Smooth muscle cell (in vitro differentiated cells): ENCODE data around the gene PDZRN4. TPM values are rescaled to one million over a fixed set of nuclear protein-coding genes. Genes with fewer than 3 reads are reported as not detected.

ENCODE experiments used
- DNase-seq: peaks from one replicate; lab custom pipeline; 2025; ENCODE audit not compliant: unreplicated experiment; lab: John Stamatoyannopoulos, UW
- H2AFZ ChIP-seq: fragments of 200-600 bp; sonication (generic); 2 replicates; pipeline ENCODE4 v1.6.0; 2016; ENCODE audit warnings: antibody characterized with exemption, low read depth, mild to moderate bottlenecking
- H3F3A ChIP-seq: fragments of 200-600 bp; sonication (generic); 2 replicates; pipeline ENCODE4 v1.6.0; 2017; ENCODE audit warnings: antibody characterized with exemption, low read depth
- H3K27ac ChIP-seq: fragments of 200-600 bp; sonication (generic); 2 replicates; pipeline ENCODE4 v1.5.1; 2016; ENCODE audit warnings: low read depth, mild to moderate bottlenecking
- H3K27me3 ChIP-seq: fragments of 200-600 bp; sonication (generic); 2 replicates; pipeline ENCODE4 v1.6.1; 2016; ENCODE audit warnings: low read depth, mild to moderate bottlenecking
- H3K36me3 ChIP-seq: fragments of 200-600 bp; sonication (generic); 2 replicates; pipeline ENCODE4 v1.5.1; 2016; ENCODE audit warnings: low read depth
- H3K4me1 ChIP-seq: fragments of 200-600 bp; sonication (generic); 2 replicates; pipeline ENCODE4 v1.5.1; 2016; ENCODE audit warnings: low read depth
- H3K4me2 ChIP-seq: fragments of 200-600 bp; sonication (generic); 2 replicates; pipeline ENCODE4 v1.6.0; 2016; ENCODE audit warnings: mild to moderate bottlenecking
- H3K4me3 ChIP-seq: fragments of 200-600 bp; sonication (generic); 2 replicates; pipeline ENCODE4 v1.5.1; 2016; ENCODE audit warnings: mild to moderate bottlenecking
- H3K79me2 ChIP-seq: fragments of 200-600 bp; sonication (generic); 2 replicates; pipeline ENCODE4 v1.6.0; 2016; ENCODE audit warnings: low read depth, mild to moderate bottlenecking
- H3K9ac ChIP-seq: fragments of 200-600 bp; sonication (generic); 2 replicates; pipeline ENCODE4 v1.6.0; 2016; ENCODE audit warnings: low read depth
- H3K9me3 ChIP-seq: fragments of 200-600 bp; sonication (generic); replicated peaks from 2 replicates; pipeline ENCODE4 v1.5.1; 2016; ENCODE audit warnings: low read depth
- H4K20me1 ChIP-seq: fragments of 200-600 bp; sonication (generic); 2 replicates; pipeline ENCODE4 v1.6.0; 2016; ENCODE audit warnings: low read depth
- WGBS: methylation state at CpG from one replicate; pipeline ENCODE4 v1.1.7; 2016; ENCODE audit warnings: low lambda C conversion rate; 5-methylcytosine and 5-hydroxymethylcytosine counted together
- polyA plus RNA-seq: library from polyadenylated mRNA; unstranded; fragments of >200 nt; fragmentation: Nextera tagmentation; extraction: Ambion mirVana; gene quantifications from 2 replicates; pipeline ENCODE4 v1.2.1, GENCODE V29; 2016
- total RNA-seq: library from RNA; depleted of rRNA; stranded (reverse); fragments of >200 nt; gene quantifications from 2 replicates; pipeline ENCODE4 v1.2.3, GENCODE V29; 2014
- TF ChIP-seq, protein P1 (sequence below): fragments of 200-600 bp; sonication (generic); IDR thresholded peaks from 2 replicates; pipeline ENCODE4 v1.5.1; 2017; ENCODE audit warnings: borderline replicate concordance, mild to moderate bottlenecking, antibody characterized with exemption; ENCODE audit not compliant: insufficient read depth, poor library complexity, severe bottlenecking

PDZRN4 gene
- total and polyA plus RNA-seq, 2 experiments from 2014 or later: 4.7 to 5.4 TPM

GRCh38 chr12:41459111-41459905 is 271.2 kb downstream of the PDZRN4 start:
- Histone ChIP-seq H4K20me1 (no peaks in the 10 kb centered on the region), H3K9me3 (no peaks in the 10 kb centered on the region), H3K36me3 (no peaks in the 10 kb centered on the region), H3K4me1 (no peaks in the 10 kb centered on the region), H3K4me2 (no peak overlapping the region), H2AFZ (no peak overlapping the region), H3K27ac (no peak overlapping the region), H3K9ac (no peak overlapping the region), H3F3A (no peaks in the 10 kb centered on the region), H3K79me2 (no peaks in the 10 kb centered on the region), H3K4me3 (no peak overlapping the region), H3K27me3 (no peaks in the 10 kb centered on the region)
- no peak for DNase-seq
- 94% methylated on average over 2 of the region's 2 CpGs for WGBS
- TF ChIP-seq, protein P1, sequence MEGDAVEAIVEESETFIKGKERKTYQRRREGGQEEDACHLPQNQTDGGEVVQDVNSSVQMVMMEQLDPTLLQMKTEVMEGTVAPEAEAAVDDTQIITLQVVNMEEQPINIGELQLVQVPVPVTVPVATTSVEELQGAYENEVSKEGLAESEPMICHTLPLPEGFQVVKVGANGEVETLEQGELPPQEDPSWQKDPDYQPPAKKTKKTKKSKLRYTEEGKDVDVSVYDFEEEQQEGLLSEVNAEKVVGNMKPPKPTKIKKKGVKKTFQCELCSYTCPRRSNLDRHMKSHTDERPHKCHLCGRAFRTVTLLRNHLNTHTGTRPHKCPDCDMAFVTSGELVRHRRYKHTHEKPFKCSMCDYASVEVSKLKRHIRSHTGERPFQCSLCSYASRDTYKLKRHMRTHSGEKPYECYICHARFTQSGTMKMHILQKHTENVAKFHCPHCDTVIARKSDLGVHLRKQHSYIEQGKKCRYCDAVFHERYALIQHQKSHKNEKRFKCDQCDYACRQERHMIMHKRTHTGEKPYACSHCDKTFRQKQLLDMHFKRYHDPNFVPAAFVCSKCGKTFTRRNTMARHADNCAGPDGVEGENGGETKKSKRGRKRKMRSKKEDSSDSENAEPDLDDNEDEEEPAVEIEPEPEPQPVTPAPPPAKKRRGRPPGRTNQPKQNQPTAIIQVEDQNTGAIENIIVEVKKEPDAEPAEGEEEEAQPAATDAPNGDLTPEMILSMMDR: no peak

DNA sequence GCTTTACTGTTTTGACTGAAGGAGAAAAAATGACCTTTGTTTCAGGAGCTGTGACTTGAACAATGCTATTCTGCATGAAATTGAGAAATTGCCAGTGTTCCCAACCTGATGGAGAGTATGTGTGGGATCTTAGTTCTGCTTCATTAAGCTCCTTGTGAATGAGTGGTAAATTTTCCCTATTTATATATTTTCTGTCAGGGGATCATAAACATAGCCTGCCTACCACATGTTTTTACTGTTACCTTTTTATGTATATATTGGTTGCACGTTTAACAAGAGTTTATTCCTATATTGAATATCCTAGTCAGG is 271.7 kb downstream of the PDZRN4 start:
- no peak overlapping the region for H3K27ac ChIP-seq
- H3K36me3 ChIP-seq: no peaks in the 10 kb centered on the region
- TF ChIP-seq, protein P1: no peak
- H3F3A ChIP-seq: no peaks in the 10 kb centered on the region
- H4K20me1 ChIP-seq: no peaks in the 10 kb centered on the region
- H2AFZ ChIP-seq: no peak overlapping the region
- no peak overlapping the region for H3K4me2 ChIP-seq
- H3K4me3 ChIP-seq: no peak overlapping the region
- H3K9me3 ChIP-seq: no peaks in the 10 kb centered on the region
- H3K27me3 ChIP-seq: no peaks in the 10 kb centered on the region
- 92% methylated on average over 1 of the region's 1 CpG for WGBS
- H3K9ac ChIP-seq: no peak overlapping the region
- H3K79me2 ChIP-seq: no peaks in the 10 kb centered on the region
- no peak for DNase-seq
- no peaks in the 10 kb centered on the region for H3K4me1 ChIP-seq

DNA sequence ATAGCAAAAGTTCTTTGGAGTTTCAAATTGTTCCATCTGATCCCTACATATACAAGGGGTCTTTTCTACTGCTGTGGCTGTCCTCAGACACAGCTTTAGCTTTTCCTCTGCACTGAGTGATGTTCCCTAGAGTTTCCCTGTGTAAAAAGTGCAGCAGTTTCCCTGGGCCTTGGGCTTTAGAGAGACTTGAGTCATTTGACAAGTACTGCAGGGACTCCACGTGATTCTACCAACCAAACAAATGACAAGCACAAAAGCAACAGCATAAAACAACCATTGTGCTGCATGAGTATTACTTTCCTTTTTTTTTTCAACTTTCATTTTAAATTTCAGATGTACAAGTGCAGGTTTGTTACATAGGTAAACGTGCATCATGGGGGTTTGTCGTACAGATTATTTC is 272.8 kb downstream of the PDZRN4 start:
- Histone ChIP-seq H4K20me1 (no peaks in the 10 kb centered on the region), H3K79me2 (no peaks in the 10 kb centered on the region), H3K27ac (no peak overlapping the region), H2AFZ (no peak overlapping the region), H3K9me3 (no peaks in the 10 kb centered on the region), H3K27me3 (no peaks in the 10 kb centered on the region), H3K4me3 (no peak overlapping the region), H3F3A (no peaks in the 10 kb centered on the region), H3K36me3 (no peaks in the 10 kb centered on the region), H3K4me1 (no peaks in the 10 kb centered on the region), H3K9ac (no peak overlapping the region), H3K4me2 (no peak overlapping the region)
- WGBS: 72% methylated on average over 3 of the region's 3 CpGs
- DNase-seq: no peak
- TF ChIP-seq, protein P1: no peak

DNA sequence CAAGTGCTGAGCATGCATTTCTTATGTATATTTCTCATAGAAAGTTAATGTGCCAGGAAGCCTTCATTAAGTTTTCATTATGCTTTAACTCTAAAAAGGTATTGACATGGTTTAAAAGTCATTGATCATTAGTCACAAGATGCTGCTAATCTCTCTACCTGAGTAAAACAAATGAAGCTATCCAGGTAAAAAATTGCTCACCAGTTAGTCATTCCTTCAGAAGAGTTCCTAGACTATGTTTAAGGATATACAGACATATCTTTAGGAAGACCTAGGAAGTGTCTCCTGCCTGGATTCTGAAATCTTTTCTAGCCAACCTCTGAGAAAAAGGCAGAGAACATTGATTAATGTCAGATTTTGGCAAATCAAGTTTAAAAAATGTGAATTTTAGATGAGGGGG is 274.2 kb downstream of the PDZRN4 start:
- Histone ChIP-seq H4K20me1 (no peaks in the 10 kb centered on the region), H3K4me3 (no peak overlapping the region), H3K36me3 (no peaks in the 10 kb centered on the region), H3F3A (no peaks in the 10 kb centered on the region), H3K27ac (no peak overlapping the region), H3K4me2 (no peak overlapping the region), H3K9ac (no peak overlapping the region), H2AFZ (no peak overlapping the region), H3K9me3 (no peaks in the 10 kb centered on the region), H3K79me2 (no peaks in the 10 kb centered on the region), H3K4me1 (no peaks in the 10 kb centered on the region), H3K27me3 (no peaks in the 10 kb centered on the region)
- DNase-seq: no peak
- TF ChIP-seq, protein P1: no peak
